H1 (cell line): ENCODE results near the gene FOXL3. TPM values are rescaled to one million over a fixed set of nuclear protein-coding genes. Genes with fewer than 3 reads are reported as not detected.

Source experiments
- CTCF ChIA-PET: fragments of 300-600 bp; sonication (Branson Sonifier 250); formaldehyde crosslinking; loops from one replicate; lab custom pipeline; 2021; ENCODE audit not compliant: partially characterized antibody; lab: Charles Lee
- POLR2A ChIA-PET: fragments of 300-600 bp; sonication (Branson Sonifier 250); formaldehyde crosslinking; loops from one replicate; lab custom pipeline; 2021; ENCODE audit warnings: inconsistent platforms; ENCODE audit not compliant: partially characterized antibody; lab: Charles Lee
- DNase-seq, 2 experiments: peaks; one replicate each; pipeline versions ENCODE4 v3.0.0 to v3.0.0-alpha.2; 2010 to 2022; ENCODE audit warnings: low spot score in 2 of 2, low read depth in 1 of 2, mixed read lengths in 1 of 2
- FAIRE-seq: peaks from 2 replicates; lab custom pipeline; 2011; peaks lifted over from hg19 to GRCh38; lab: Jason Lieb, UNC
- H2AFZ ChIP-seq: 2 replicates; pipeline ENCODE4 v1.8.1; 2012; ENCODE audit warnings: low read length, inconsistent platforms
- H2AK5ac ChIP-seq: 2 replicates; pipeline ENCODE4 v1.6.1; 2013; ENCODE audit warnings: low read depth, low read length
- H2BK120ac ChIP-seq: replicated peaks from 2 replicates; pipeline ENCODE3; 2013; ENCODE audit warnings: low read depth, low read length, inconsistent platforms
- H2BK12ac ChIP-seq: 2 replicates; pipeline ENCODE4 v1.6.1; 2013; ENCODE audit warnings: low read depth, low read length
- H2BK15ac ChIP-seq: 2 replicates; pipeline ENCODE4 v1.6.1; 2013; ENCODE audit warnings: low read length
- H2BK20ac ChIP-seq: 2 replicates; pipeline ENCODE4 v1.6.1; 2013; ENCODE audit warnings: low read length
- H2BK5ac ChIP-seq: 2 replicates; pipeline ENCODE4 v1.6.1; 2013; ENCODE audit warnings: low read depth, low read length
- H3K14ac ChIP-seq: 2 replicates; pipeline ENCODE4 v1.6.1; 2013; ENCODE audit warnings: inconsistent platforms; ENCODE audit not compliant: insufficient read length
- H3K18ac ChIP-seq: 2 replicates; pipeline ENCODE4 v1.6.1; 2013; ENCODE audit warnings: low read length; ENCODE audit errors: extremely low read depth
- H3K23ac ChIP-seq: 2 replicates; pipeline ENCODE4 v1.6.1; 2013; ENCODE audit warnings: inconsistent platforms; ENCODE audit not compliant: insufficient read length
- H3K23me2 ChIP-seq: 2 replicates; pipeline ENCODE4 v1.6.1; 2013; ENCODE audit warnings: low read depth, low read length
- H3K27ac ChIP-seq: 2 replicates; pipeline ENCODE4 v1.6.1; 2011; ENCODE audit warnings: low read depth, low read length, inconsistent platforms
- H3K27me3 ChIP-seq, 4 experiments: replicated peaks in 1 of 4; 1 replicate in 1 of 4; 2 replicates in 3 of 4; pipeline versions ENCODE4 v1.6.1 to v1.8.1; 2011 to 2013; ENCODE audit warnings: low read length in 3 of 4, mild to moderate bottlenecking in 3 of 4, inconsistent platforms in 2 of 4, mixed read lengths in 2 of 4, moderate library complexity in 1 of 4; ENCODE audit not compliant: control insufficient read depth in 3 of 4, insufficient read depth in 3 of 4; ENCODE audit errors: extremely low read depth in 1 of 4
- H3K36me3 ChIP-seq, 4 experiments: 2 replicates each; pipeline versions ENCODE4 v1.6.1 to v1.8.1; 2011 to 2013; ENCODE audit warnings: mild to moderate bottlenecking in 4 of 4, low read length in 3 of 4, moderate library complexity in 2 of 4, control low read depth in 1 of 4, inconsistent platforms in 1 of 4; ENCODE audit not compliant: insufficient read depth in 4 of 4, control insufficient read depth in 2 of 4
- H3K4ac ChIP-seq: replicated peaks from 2 replicates; pipeline ENCODE3; 2013; ENCODE audit warnings: low read length, low read depth, mixed read lengths, inconsistent platforms; ENCODE audit not compliant: insufficient read length
- H3K4me1 ChIP-seq, 4 experiments: replicated peaks in 1 of 4; 1 replicate in 1 of 4; 2 replicates in 3 of 4; pipeline versions ENCODE4 v1.6.1 to v1.8.1; 2011 to 2013; ENCODE audit warnings: low read length in 3 of 4, inconsistent platforms in 2 of 4, mixed read lengths in 1 of 4; ENCODE audit not compliant: insufficient read depth in 4 of 4, control insufficient read depth in 3 of 4
- H3K4me2 ChIP-seq, 2 experiments: 2 replicates each; pipeline versions ENCODE4 v1.6.1 to v1.8.1; 2011 to 2013; ENCODE audit warnings: low read depth in 2 of 2, low read length in 2 of 2, control low read depth in 1 of 2, inconsistent platforms in 1 of 2, mild to moderate bottlenecking in 1 of 2; ENCODE audit not compliant: insufficient read depth in 1 of 2
- H3K4me3 ChIP-seq, 4 experiments: fragments of 200-600, 300-600 bp in 1 of 4; sonication (generic), shearing (Covaris generic), sonication (Bioruptor Twin) in 1 of 4; 2 replicates each; pipeline versions ENCODE4 v1.5.1 to v1.8.1; 2011 to 2016; ENCODE audit warnings: low read length in 4 of 4, low read depth in 3 of 4, control low read depth in 2 of 4, inconsistent platforms in 2 of 4, mild to moderate bottlenecking in 2 of 4, mixed read lengths in 1 of 4, moderate library complexity in 1 of 4; ENCODE audit not compliant: insufficient read depth in 2 of 4; ENCODE audit errors: extremely low read depth in 1 of 4
- H3K56ac ChIP-seq: replicated peaks from 2 replicates; pipeline ENCODE3; 2013; ENCODE audit warnings: low read depth, mild to moderate bottlenecking, mixed read lengths, low read length, inconsistent platforms; ENCODE audit not compliant: insufficient read length
- H3K79me1 ChIP-seq: 2 replicates; pipeline ENCODE4 v1.6.1; 2013; ENCODE audit warnings: low read depth, low read length, control low read depth
- H3K79me2 ChIP-seq, 2 experiments: 2 replicates each; pipeline versions ENCODE4 v1.6.1 to v1.8.1; 2012 to 2013; ENCODE audit warnings: low read length in 2 of 2, mild to moderate bottlenecking in 2 of 2, inconsistent platforms in 1 of 2; ENCODE audit not compliant: insufficient read depth in 2 of 2, control insufficient read depth in 1 of 2
- H3K9ac ChIP-seq, 4 experiments: replicated peaks in 1 of 4; 1 replicate in 1 of 4; 2 replicates in 3 of 4; pipeline versions ENCODE4 v1.6.1 to v1.8.1; 2011 to 2013; ENCODE audit warnings: low read depth in 3 of 4, low read length in 3 of 4, control low read depth in 2 of 4, mild to moderate bottlenecking in 2 of 4, moderate library complexity in 2 of 4, inconsistent platforms in 1 of 4; ENCODE audit errors: extremely low read depth in 1 of 4
- H3K9me3 ChIP-seq, 2 experiments: 2 replicates each; pipeline versions ENCODE4 v1.6.1 to v1.8.1; 2012 to 2013; ENCODE audit warnings: mild to moderate bottlenecking in 2 of 2, moderate library complexity in 2 of 2, control low read depth in 1 of 2, inconsistent platforms in 1 of 2, low read depth in 1 of 2, low read length in 1 of 2, mixed read lengths in 1 of 2; ENCODE audit not compliant: insufficient read depth in 2 of 2
- H4K20me1 ChIP-seq, 2 experiments: replicated peaks in 1 of 2; 2 replicates each; pipeline versions ENCODE3 to v1.8.1; 2011 to 2013; ENCODE audit warnings: inconsistent platforms in 2 of 2, low read length in 2 of 2, mild to moderate bottlenecking in 1 of 2; ENCODE audit not compliant: insufficient read depth in 2 of 2, control insufficient read depth in 1 of 2
- H4K5ac ChIP-seq: 2 replicates; pipeline ENCODE4 v1.6.1; 2013; ENCODE audit warnings: low read length, low read depth, mixed read lengths, inconsistent platforms; ENCODE audit not compliant: insufficient read length
- H4K8ac ChIP-seq: 2 replicates; pipeline ENCODE4 v1.8.0; 2013; ENCODE audit warnings: mild to moderate bottlenecking, moderate library complexity, low read length, inconsistent platforms; ENCODE audit not compliant: insufficient read depth; ENCODE audit errors: extremely low read depth
- H4K91ac ChIP-seq: replicated peaks from 2 replicates; pipeline ENCODE3; 2013; ENCODE audit warnings: low read length, mixed read lengths, inconsistent platforms; ENCODE audit not compliant: insufficient read length
- BACH1 ChIP-seq: IDR thresholded peaks from 2 replicates; pipeline ENCODE4 v1.6.1; 2012; ENCODE audit warnings: low read length, improper control_type of control experiment
- EP300 ChIP-seq, 2 experiments: IDR thresholded peaks; 1 replicate in 1 of 2; 2 replicates in 1 of 2; pipeline ENCODE4 v1.6.1; 2011 to 2012; ENCODE audit warnings: low read depth in 2 of 2, low read length in 2 of 2, mild to moderate bottlenecking in 2 of 2, borderline replicate concordance in 1 of 2, inconsistent platforms in 1 of 2, moderate library complexity in 1 of 2
- FOSL1 ChIP-seq: IDR thresholded peaks from 2 replicates; pipeline ENCODE4 v1.6.1; 2011; ENCODE audit warnings: mild to moderate bottlenecking, low read depth, low read length, moderate library complexity; ENCODE audit not compliant: insufficient read depth
- GTF2F1 ChIP-seq: IDR thresholded peaks from 2 replicates; pipeline ENCODE4 v1.6.1; 2012; ENCODE audit warnings: low read depth, low read length, improper control_type of control experiment, borderline replicate concordance
- RAD21 ChIP-seq, 2 experiments: IDR thresholded peaks in 1 of 2; conservative IDR thresholded peaks in 1 of 2; 2 replicates each; pipeline ENCODE4 v1.6.1; 2011; ENCODE audit warnings: low read depth in 2 of 2, low read length in 2 of 2, improper control_type of control experiment in 1 of 2, inconsistent platforms in 1 of 2, mild to moderate bottlenecking in 1 of 2, moderate library complexity in 1 of 2
- SP2 ChIP-seq: IDR thresholded peaks from 2 replicates; pipeline ENCODE4 v1.6.1; 2012; ENCODE audit warnings: mild to moderate bottlenecking, low read length, inconsistent platforms
- TCF12 ChIP-seq: IDR thresholded peaks from 2 replicates; pipeline ENCODE4 v1.6.1; 2011; ENCODE audit warnings: low read depth, mild to moderate bottlenecking, low read length
- WGBS, 2 experiments: shearing (Covaris generic) in 1 of 2; methylation state at CpG; one replicate each; pipeline versions ENCODE4 v1.1.6 to v1.1.7; 2013 to 2015; ENCODE audit warnings: low lambda C conversion rate in 2 of 2, mixed read lengths in 2 of 2, inconsistent platforms in 1 of 2, low coverage in 1 of 2, missing lambda C conversion rate in 1 of 2; ENCODE audit not compliant: insufficient replicate concordance in 2 of 2, insufficient coverage in 1 of 2, insufficient read length in 1 of 2; ENCODE audit errors: extremely low coverage in 1 of 2, missing lambda C conversion rate in 1 of 2; 5-methylcytosine and 5-hydroxymethylcytosine counted together
- polyA plus RNA-seq, 7 experiments: library from polyadenylated mRNA; depleted of rRNA in 3 of 7; stranded (reverse) in 5 of 7; unstranded in 2 of 7; fragments of >200 nt in 5 of 7; fragments of 200-250 nt in 2 of 7; gene quantifications; 1 replicate in 5 of 7; 2 replicates in 1 of 7; 4 replicates in 1 of 7; pipeline versions ENCODE4 v1.2.1 to v1.2.3, GENCODE V29; 2011 to 2013; ENCODE audit warnings: missing spikeins in 2 of 7, mixed read lengths in 2 of 7
- total RNA-seq: library from RNA; stranded (reverse); fragmentation: NEBNext Ultra II Directional; extraction: Animal tissue kit (Norgen Biotek cat#: 25700); gene quantifications from 2 replicates; pipeline ENCODE4 v1.2.1, GENCODE V29; 2021

The FOXL3 gene
- total and polyA plus RNA-seq, 2 of the 8 experiments (the other 6 are each of a cell fraction or from before 2014, with no cell fraction given): not detected

GRCh38 chr7:340200-340937 is 50.4 kb downstream of the FOXL3 start:
- DNase-seq (no peak), FAIRE-seq (no peak)
- no peak overlapping the region for H3K18ac ChIP-seq
- H3K23ac ChIP-seq: no peak overlapping the region
- no peak overlapping the region for H3K9ac ChIP-seq
- H2BK20ac ChIP-seq: no peak overlapping the region
- no peaks in the 10 kb centered on the region for H3K9me3 ChIP-seq
- H2BK12ac ChIP-seq: no peak overlapping the region
- H4K20me1 ChIP-seq: peaks cover 0 to under 1% of the 10 kb centered on the region in 2 experiments
- H3K56ac ChIP-seq: no peak overlapping the region
- no peak overlapping the region for H2AFZ ChIP-seq
- no peak overlapping the region for H3K14ac ChIP-seq
- TF ChIP-seq GTF2F1 (no peak), RAD21 (IDR thresholded peaks at IDR 0.05 in 1 of 2, conservative IDR thresholded peaks at IDR 0.05 in 1 of 2; ENCODE audit: low read depth in 2 of 2, low read length in 2 of 2) (peak in 1 of 2 experiments; percentile 13; a peak in 1 of 4 replicates), FOSL1 (no peak), TCF12 (no peak), EP300 (IDR thresholded peaks at IDR 0.05; ENCODE audit: borderline replicate concordance in 1 of 2, low read depth in 2 of 2, low read length in 2 of 2) (no peak), BACH1 (no peak), SP2 (no peak)
- H3K23me2 ChIP-seq: no peaks in the 10 kb centered on the region
- no peak overlapping the region for H3K4me3 ChIP-seq
- H3K79me1 ChIP-seq: no peaks in the 10 kb centered on the region
- no peak overlapping the region for H3K4me2 ChIP-seq
- no peaks in the 10 kb centered on the region for H3K79me2 ChIP-seq
- no peak overlapping the region for H3K4ac ChIP-seq
- no peak overlapping the region for H2BK5ac ChIP-seq
- H3K27ac ChIP-seq: no peak overlapping the region
- H3K27me3 ChIP-seq: no peaks in the 10 kb centered on the region
- H2BK120ac ChIP-seq: no peak overlapping the region
- no peaks in the 10 kb centered on the region for H3K36me3 ChIP-seq
- POLR2A ChIA-PET: interaction anchor here (0.6 kb wide), 1 partner anchor 20 kb away, joined by 3 read pairs; no protein-coding TSS in a partner anchor
- 86% methylated on average over 31 of the region's 31 CpGs; no CpG with 5 or more reads in 1 of the 2 experiments for WGBS, 2 experiments
- H4K91ac ChIP-seq: no peak overlapping the region
- no peak overlapping the region for H4K8ac ChIP-seq
- no peak overlapping the region for H2BK15ac ChIP-seq
- H2AK5ac ChIP-seq: no peak overlapping the region
- H3K4me1 ChIP-seq: no peaks in the 10 kb centered on the region
- CTCF ChIA-PET: interaction anchor here (0.8 to 3.9 kb wide), 6 partner anchors 8 to 249 kb away, joined by 3 to 16 read pairs (median 3); no protein-coding TSS in a partner anchor
- H4K5ac ChIP-seq: no peak overlapping the region
